ENCODE data around the gene SLMAP.
A peak's percentile ranks its signal among the peaks of the same experiment; 100 is the strongest.
"Not testable (repeated sequence)": the region's sequence is repeated elsewhere in the genome, so short reads cannot be mapped to it uniquely, and the experiment has no call there.

SLMAP gene

DNA sequence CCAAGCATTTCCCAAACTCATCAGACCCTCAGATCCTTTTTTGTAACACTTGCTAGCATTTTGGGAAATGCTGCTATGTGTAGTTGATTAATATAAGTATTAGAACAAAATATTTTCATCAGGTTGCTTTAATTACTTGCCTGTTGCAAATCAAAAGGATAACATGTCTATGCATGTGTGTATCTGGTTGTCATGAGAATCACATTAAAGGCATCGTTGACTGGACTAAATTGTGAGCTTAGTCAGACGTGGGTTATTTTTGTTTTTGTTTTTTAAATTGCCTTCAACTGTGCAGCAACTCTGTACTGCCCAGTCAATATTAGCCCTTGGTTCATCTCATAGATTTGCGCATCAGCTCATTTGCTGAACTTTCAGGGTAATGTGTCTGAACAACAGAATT is 81.6 kb downstream of the SLMAP start:
- DNase-seq = no peak

DNA sequence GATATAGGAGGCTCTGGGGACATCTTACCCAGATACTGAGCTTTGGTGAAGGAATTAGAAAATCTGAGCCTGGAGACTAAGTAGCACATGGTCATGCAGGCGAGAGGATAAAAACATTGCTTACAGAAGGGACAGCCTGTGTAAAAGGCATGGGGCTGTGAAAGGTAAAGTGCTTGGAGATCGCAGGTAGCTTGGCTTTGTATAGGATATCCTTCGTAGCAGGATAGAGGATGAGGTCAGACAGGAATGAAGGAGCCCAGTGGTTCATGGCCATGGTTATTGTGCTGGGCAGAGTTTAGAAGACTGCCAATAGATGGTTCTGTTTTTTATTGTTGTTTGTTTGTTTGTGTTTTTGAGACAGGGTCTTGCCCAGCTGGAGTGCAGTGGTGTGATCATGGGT is 82.5 kb downstream of the SLMAP start:
- DNase-seq = no peak

- DNase-seq = no peak
Measured at GRCh38 chr3:57840473-57840872, 84.4 kb downstream of the SLMAP start.

DNA sequence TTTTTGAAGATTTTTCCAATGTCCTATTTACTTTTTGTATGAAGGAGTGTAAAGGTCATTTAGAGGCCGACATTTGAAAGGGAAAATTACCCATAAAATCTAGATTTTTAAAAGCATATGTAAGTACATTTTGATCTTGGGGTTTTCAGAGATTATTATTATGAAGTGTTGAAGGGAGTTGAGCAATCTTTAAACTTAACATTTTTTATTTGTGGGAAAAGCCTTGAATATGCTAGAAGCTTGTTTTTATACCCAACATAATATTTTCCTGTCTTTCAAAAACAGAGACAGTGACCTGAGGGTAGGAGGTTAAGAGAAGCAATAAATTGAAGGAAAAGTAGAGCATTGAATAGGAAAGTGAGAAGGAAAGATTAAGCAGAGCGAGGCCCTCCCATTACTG is 85.7 kb downstream of the SLMAP start:
- no peak for DNase-seq

DNA sequence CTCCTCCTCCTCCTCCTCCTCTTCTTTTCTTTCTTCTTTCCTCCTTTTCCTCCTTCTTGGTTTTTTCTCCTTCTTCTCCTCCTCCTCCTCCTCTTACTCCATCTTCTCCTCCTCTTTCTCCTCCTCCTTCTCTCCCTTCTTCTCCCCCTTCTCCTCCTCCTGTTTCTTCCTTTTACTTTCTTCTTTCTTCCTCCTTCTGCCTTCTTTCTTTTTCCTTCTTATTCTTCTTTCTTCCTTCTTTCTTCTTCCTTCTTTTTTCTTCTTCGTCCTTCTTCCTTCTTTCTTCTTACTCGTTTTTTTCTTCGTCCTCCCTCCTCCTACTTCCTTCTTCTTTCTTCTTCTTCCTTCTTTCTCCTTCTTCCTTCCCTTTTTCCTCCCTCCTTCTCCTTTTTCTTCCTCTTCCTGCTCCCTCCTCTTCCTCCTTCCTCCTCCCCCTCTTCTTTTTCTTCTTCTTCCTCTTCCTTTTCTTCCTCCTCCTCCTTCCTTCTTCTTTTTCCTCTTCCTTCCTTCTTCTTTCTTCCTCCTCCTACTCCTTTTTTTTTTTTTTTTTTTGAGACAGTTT is 92.1 kb downstream of the SLMAP start:
- DNase-seq = no peak

GRCh38 chr3:57851304-57851703 is 95.2 kb downstream of the SLMAP start:
- DNase-seq = no peak

DNA sequence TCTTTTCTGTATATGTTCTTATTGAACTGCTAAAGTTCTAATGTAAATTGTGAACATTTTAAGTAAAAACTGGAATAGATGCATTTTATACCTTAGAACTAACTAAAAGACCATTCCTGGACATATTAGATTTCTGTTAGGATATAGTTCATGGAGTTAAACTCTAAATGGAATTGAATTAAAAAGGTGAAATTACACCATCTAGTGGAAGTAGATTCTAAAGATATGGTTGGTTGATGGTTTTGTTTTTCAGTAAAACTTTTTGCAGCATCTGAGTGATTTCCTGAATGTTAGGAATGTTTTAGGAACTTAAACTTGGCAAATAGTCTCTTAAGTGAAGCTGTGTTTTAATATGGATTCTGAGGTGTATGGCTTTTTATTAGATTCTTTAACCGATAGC is 96.8 kb downstream of the SLMAP start:
- DNase-seq = peak; percentile 36

DNA sequence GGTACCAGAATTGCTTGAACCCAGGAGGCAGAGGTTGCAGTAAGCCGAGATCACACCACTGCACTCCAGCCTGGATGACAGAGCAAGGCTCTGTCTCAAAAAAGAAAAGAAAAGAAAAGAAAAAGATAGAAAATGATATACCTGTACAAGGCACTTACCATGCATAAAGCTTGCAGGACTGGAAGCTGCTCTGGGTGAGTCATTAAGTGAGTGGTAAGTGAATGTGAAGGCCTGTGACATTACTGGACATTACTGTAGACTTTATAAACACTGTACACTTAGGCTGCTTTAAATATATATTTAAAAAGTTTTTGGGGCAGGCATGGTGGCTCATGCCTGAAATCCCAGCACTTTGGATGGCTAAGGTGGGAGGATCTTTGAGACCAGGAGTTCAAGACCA is 99.2 kb downstream of the SLMAP start:
- peak; percentile 24 for DNase-seq

DNA sequence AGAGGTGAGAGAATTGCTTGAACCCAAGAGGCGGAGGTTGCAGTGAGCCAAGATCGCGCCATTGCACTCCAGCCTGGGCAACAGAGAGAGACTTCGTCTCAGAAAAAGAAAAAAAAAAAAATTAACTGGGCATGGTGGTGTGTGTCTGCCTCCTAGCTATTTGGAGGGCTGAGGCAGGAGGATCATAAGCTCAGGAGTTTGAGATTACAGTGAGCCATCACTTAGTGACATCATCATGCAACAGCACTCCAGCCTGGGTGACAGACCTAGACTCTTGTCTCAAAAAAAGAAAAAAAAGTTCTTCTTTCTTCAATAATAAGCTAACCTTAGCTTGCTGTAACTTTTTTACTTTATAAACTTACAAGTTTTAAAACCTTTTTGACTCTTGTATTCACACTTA is 99.8 kb downstream of the SLMAP start:
- DNase-seq = peak; percentile 12

DNA sequence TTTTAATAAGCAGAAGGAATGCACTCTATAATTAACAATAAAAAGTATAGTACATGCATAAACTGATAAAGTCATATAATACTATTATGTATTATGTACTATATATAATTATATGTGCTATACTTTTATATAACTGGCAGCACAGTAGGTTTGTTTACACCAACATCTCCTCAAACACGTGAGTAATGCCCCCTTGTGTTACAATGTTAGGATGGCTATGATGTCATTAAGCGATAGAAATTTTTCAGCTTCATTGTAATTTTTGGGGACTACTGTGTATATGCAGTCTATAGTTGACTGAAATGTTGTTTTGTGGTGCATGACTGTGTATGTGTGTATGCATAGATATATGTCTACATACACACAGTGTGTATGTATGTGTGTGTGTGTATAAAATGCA is 100.6 kb downstream of the SLMAP start:
- DNase-seq = peak; percentile 14

DNA sequence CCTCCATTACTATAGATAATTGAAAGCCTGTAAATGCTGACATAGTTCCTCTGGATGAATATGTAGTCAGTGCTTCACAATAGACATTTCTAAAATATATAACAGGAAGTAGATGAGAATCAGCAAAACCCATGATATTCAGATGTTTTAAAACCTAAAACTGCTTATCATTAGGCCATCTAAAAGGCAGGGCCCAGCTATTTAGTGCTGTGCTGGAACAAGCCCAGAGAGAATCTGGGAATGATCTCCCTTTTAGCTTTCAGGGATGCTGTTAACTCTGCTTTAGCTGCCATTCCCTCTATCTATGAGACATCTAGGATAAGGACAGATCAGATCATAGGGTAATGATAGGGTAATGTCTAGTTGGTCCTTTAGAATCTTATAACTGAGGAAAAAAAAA is 106.8 kb downstream of the SLMAP start:
- no peak for DNase-seq

DNA sequence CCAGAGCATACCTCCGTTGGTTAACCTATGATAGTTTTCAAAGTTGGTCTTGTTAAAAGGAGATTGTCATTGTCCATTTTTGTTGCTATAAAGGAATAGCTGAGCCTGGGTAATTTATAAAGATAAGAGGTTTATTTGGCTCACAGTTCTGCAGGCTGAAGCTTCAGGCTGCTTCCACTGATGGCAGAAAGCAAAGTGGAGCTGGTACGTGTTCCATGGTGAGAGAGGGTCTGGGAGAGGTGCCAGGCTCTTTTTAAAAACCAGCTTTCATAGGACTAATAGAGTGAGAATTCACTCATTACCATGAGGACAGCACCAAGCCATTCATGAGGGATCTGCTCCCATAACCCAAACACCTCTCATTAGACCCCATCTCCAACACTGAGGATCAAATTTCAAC is 107.3 kb downstream of the SLMAP start:
- DNase-seq = no peak

GRCh38 chr3:57864853-57865252 is 108.7 kb downstream of the SLMAP start:
- DNase-seq = peak; percentile 51

DNA sequence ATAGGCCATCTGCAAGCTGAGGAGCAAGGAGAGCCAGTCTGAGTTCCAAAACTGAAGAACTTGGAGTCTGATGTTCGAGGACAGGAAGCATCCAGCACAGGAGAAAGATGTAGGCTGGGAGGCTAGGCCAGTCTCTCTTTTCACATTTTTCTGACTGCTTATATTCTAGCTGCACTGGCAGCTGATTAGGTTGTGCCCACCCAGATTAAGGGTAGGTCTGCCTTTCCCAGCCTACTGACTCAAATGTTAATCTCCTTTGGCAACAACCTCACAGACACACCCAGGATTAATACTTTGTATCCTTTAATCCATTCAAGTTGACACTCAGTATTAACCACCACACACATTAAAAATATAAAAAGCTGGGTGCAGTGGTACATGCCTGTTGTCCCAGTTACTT is 113.0 kb downstream of the SLMAP start:
- not testable (repeated sequence) for DNase-seq

DNA sequence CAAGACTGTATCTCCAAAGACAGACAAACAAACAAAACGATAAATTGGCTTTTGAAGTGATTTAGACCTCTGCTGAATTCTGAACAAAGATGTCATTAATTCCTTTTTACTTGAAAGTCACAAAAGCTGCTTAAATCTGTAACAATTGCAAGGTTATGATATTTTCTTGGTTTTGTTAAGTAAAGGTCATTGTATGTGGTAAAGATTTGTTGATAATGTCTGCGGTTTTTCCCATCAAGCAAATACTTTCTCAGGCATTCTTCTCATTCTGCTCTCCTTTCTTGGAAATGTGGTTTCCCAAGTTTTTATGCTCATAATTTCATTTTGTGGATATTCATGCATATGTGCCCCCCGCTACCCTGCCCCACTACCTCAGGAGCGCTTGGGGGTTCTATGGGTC is 116.5 kb downstream of the SLMAP start:
- peak; percentile 20 for DNase-seq

DNA sequence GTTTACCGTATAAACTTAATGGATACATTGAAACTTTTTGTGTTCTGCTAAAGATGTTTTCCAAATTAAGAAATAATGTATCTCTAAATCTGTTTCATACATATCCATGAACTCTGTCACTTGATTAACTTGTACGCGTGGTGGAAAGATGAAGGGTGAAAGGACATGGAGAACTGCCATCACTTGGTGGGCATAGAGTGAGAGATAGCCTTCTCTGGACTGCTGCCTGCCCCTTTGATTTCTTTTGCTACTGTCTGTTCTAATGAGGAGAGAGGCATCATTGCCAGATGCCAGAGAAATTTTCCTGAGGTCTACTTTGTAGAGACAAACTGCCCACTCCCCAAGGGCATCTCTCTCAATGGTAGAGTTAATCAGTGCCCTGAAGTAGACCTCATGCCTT is 120.5 kb downstream of the SLMAP start:
- no peak for DNase-seq

GRCh38 chr3:57877116-57877515 is 121.0 kb downstream of the SLMAP start:
- peak; percentile 49 for DNase-seq

DNA sequence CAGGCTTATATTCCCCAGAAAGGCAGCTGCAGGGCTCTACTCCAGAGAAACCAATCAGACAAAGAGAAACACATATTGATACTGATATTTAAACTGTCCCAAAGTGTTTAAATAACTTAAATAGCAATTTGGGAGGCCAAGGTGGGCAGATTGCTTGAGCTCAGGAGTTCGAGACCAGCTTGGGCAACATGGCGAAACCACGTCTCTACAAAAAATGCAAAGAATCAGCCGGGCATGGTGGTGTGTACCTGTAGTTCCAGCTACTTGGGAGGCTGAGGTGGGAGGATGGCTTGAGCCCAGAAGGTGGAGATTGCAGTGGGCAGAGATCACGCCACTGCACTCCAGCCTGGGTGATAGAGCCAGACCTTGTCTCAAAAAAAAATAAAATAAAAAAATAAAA is 128.3 kb downstream of the SLMAP start:
- not testable (repeated sequence) for DNase-seq

- DNase-seq = peak; percentile 31
Measured at GRCh38 chr3:57889807-57890206, 133.7 kb downstream of the SLMAP start.

- DNase-seq = peak; percentile 84
Measured at GRCh38 chr3:57890874-57891273, 134.8 kb downstream of the SLMAP start.

GRCh38 chr3:57892423-57892822 is 136.3 kb downstream of the SLMAP start:
- DNase-seq = peak; percentile 42

GRCh38 chr3:57893156-57893555 is 137.0 kb downstream of the SLMAP start:
- no peak for DNase-seq

- DNase-seq = no peak
Measured at GRCh38 chr3:57893668-57894067, 137.6 kb downstream of the SLMAP start.

- DNase-seq = no peak
Measured at GRCh38 chr3:57896031-57896430, 139.9 kb downstream of the SLMAP start.

- no peak for DNase-seq
Measured at GRCh38 chr3:57896691-57897090, 140.6 kb downstream of the SLMAP start.

DNA sequence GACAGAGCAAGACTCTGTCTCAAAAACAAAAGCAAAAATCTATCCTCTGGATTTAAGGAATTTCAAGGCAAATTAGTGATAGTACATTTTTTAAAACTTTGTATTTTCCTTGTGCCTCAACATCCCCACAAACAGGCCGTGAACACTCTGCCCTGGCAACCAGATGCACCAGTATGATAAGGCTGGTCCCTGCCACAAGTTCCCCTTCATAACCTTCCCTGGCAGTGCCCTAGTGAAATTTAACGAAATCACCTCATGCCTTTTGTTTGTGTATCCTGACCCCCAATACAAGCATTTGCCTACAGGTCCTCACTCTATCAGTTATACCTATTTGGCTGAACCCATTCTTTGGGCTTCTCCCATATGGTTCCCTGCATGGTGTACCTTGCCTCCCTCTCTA is 144.7 kb downstream of the SLMAP start:
- no peak for DNase-seq
